ENCODE measurements around the gene HSD17B7. TPM values are rescaled to one million over a fixed set of nuclear protein-coding genes. Genes with fewer than 3 reads are reported as not detected.

Gene HSD17B7
- total and polyA plus RNA-seq, 9 of the 15 experiments (the other 6 are each of a cell fraction or from before 2014, with no cell fraction given), result 12.7 to 48.7 (median 21.3) TPM

GRCh38 chr1:162818666-162819065 lies 28.2 kb downstream of the HSD17B7 start (continued):
- 0 out of 2 replicates have a peak, but pooled peaks have one; percentile 12 for TF ChIP-seq GMEB1 (CRISPR knock-in tag; IDR thresholded peaks at IDR 0.05)
- peak; percentile 93 for TF ChIP-seq MGA (IDR thresholded peaks at IDR 0.05)

Measured in K562 (cell line).